Fibroblast of the aortic adventitia (primary cell): ENCODE data around the gene ROR2. TPM values are rescaled to one million over a fixed set of nuclear protein-coding genes. Genes with fewer than 3 reads are reported as not detected.

Experiments used
- DNase-seq: peaks from one replicate; pipeline ENCODE4 v3.0.0-alpha.2; 2010; ENCODE audit warnings: low read depth
- H3K4me3 ChIP-seq: 2 replicates; pipeline ENCODE4 v1.5.1; 2011; ENCODE audit warnings: low read depth, mild to moderate bottlenecking, control low read depth, low read length, moderate library complexity
- total RNA-seq: library from RNA; depleted of rRNA; stranded (reverse); fragments of >200 nt; gene quantifications from 2 replicates; pipeline ENCODE4 v1.2.3, GENCODE V29; 2012; ENCODE audit warnings: low replicate concordance
- TF ChIP-seq, protein P1 (sequence below): IDR thresholded peaks from 2 replicates; pipeline ENCODE4 v1.5.1; 2011; ENCODE audit warnings: mild to moderate bottlenecking, low read length, control low read depth, inconsistent platforms; ENCODE audit not compliant: insufficient read depth

Gene ROR2
- total RNA-seq, 1 donor: 13.0 TPM

DNA sequence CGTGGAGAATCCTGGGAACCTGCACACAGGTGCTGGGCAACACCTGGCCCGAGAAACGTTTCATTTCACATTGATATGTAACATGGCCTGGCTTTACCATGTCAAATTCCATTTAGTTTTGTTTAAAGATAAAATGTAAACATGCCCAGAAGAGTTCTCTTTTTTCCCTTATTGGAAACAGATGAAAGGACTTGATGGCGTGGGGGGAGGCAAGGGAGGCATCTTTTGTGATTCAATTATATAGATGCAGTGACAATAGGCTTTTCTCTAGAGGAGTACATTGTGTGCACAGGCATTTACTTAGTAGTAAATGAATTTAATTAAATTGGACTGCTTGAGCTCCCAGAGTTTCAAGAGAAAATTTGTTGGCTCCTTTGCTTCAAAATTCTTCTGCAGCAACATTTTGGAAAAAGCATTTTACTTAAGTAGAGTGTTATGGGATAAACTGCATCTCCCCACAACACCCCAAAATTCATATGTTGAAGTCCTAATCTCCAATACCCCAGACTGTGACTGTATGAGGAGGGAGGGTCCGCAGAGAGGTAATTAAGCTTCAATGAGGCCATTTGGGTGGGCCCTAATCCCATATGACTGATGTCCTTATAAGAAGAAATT, 272.1 kb downstream of the ROR2 start:
- TF ChIP-seq, protein P1, sequence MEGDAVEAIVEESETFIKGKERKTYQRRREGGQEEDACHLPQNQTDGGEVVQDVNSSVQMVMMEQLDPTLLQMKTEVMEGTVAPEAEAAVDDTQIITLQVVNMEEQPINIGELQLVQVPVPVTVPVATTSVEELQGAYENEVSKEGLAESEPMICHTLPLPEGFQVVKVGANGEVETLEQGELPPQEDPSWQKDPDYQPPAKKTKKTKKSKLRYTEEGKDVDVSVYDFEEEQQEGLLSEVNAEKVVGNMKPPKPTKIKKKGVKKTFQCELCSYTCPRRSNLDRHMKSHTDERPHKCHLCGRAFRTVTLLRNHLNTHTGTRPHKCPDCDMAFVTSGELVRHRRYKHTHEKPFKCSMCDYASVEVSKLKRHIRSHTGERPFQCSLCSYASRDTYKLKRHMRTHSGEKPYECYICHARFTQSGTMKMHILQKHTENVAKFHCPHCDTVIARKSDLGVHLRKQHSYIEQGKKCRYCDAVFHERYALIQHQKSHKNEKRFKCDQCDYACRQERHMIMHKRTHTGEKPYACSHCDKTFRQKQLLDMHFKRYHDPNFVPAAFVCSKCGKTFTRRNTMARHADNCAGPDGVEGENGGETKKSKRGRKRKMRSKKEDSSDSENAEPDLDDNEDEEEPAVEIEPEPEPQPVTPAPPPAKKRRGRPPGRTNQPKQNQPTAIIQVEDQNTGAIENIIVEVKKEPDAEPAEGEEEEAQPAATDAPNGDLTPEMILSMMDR: no peak
- no peak overlapping the region for H3K4me3 ChIP-seq
- no peak for DNase-seq

DNA sequence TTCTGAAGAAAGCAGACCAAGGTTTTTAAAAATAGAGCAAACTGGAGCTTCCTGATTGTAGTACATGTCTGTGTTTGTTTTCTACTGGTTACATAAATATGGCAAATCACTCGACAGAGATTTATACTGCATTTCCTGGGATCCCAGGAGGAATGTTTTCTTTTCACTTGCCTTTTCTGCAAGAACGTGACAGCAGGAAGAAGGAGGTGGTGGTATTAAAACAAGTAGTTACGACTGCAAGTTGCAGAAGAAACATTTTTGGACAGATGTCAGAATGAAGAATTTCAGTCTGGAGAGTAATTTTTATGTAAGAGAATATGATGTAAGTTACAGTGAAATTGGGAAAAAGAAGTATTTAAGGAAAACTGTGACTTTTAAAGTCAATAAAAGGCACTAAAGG, 272.7 kb downstream of the ROR2 start:
- H3K4me3 ChIP-seq: no peak overlapping the region
- TF ChIP-seq, protein P1: no peak
- DNase-seq: peak; percentile 56

DNA sequence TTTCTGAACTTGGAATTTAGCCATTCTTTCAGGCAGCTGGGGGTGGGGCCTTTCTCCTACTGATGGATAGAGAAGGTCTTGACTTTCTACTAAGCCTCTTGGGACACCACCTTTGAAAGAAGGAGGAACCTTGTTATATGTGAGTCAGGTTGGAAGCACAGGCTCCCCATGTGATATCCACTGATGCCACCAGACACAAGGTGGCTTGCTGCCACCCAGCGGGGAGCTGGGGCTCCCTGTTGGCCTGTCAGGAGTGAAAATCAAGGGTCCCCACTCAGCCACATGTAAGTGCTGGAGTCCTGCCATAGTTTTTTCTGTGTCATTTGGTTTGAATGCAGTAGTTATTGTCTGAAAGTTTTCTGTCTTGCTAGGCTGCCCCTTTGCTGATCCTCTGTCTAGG, 274.0 kb downstream of the ROR2 start:
- no peak overlapping the region for H3K4me3 ChIP-seq
- TF ChIP-seq, protein P1: peak; percentile 22
- DNase-seq: no peak

DNA sequence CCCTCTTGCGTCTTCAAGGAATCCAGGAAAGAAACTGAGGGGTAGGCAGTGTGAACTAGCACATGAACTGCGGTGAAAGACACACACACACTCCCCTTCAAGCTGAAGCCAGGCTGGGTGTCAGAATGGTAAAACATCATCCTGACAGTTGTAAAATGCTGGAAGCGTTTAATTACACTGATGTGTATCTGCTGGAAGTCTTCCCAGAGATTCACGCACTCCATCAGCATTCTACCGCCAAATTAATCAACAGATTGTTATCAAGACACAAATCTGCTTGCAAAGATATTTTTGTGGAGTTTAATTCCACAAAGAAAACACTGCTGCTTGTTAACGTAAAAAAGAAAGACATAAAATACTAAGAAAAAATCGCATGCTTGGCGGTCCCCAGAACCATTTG, 285.4 kb downstream of the ROR2 start:
- H3K4me3 ChIP-seq: no peak overlapping the region
- no peak for DNase-seq
- TF ChIP-seq, protein P1: no peak

DNA sequence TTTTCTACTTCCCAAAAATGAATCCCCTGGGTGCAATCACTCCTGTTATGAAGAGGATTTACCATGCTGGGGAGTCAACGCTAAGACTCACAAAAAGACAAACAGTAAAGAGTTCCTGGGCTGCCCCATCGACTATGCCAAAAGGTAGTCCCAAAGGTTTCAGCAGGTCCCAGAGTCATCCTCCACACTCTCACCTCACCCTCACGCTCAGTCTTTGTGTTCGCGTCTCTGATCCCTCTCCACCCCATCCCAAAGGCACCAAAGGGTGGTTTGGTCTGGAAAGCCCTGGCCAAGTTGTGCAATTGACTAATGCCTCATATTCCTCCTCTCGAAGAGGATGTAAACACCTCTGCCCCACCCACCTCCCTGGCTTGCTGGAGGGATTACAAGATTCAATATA, 286.2 kb downstream of the ROR2 start:
- TF ChIP-seq, protein P1: no peak
- no peak for DNase-seq
- no peak overlapping the region for H3K4me3 ChIP-seq

DNA sequence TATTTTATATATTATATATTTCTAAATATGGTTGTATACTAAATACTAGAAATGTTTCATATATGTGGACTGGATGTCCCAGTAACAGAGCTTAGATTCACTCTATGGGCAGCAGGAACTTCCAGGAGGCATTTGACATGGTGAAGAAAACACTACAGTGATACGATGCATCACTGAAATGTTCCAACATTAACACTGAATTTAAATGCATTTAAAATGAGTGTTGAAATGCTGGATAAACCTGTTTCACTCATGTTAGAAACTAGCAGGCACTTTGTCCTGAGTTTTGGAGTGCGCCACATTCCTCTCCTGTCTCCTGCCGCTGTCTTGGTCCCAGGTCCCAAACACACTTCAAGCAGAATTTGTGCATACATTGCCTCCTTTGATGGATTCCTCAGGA, 288.6 kb downstream of the ROR2 start:
- TF ChIP-seq, protein P1: no peak
- H3K4me3 ChIP-seq: no peak overlapping the region

DNA sequence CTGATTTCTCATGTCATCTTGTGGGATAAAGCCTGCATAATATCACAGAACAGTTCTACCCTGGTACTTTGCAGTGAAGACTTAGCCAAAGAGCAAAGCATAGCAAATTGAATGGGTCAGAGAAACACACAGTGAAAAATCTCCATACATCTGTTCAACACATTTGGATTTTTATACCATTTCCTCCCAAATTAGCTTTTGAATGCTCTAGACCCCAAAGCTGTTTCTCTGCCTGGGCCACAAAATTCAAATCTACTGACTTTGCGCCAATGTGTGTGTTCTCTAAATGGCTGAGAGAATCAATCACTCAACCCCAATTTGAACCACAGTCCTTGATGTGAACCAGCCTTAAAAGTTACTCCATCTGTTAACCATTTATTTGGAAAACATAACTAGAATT, 289.5 kb downstream of the ROR2 start:
- no peak overlapping the region for H3K4me3 ChIP-seq
- TF ChIP-seq, protein P1: no peak
- no peak for DNase-seq

More for the DNA sequence above, 288.6 kb downstream of the ROR2 start:
- DNase-seq: no peak
